Gastrocnemius medialis (tissue), 4 donors: ENCODE measurements around the gene PBXIP1. TPM values are rescaled to one million over a fixed set of nuclear protein-coding genes. Genes with fewer than 3 reads are reported as not detected.

Experiments
- ATAC-seq, 2 donors: fragments of 150-250 bp; one replicate each; pipeline ENCODE4 v1.9.1; 2016
- DNase-seq, 2 donors: peaks; one replicate each; pipeline ENCODE4 v3.0.0-alpha.2; 2019
- H3K27ac ChIP-seq, 4 donors: fragments of 200-600 bp; sonication (generic); 1 replicate in 1 of 4; 2 replicates in 3 of 4; pipeline ENCODE4 v1.5.1; 2016 to 2018; ENCODE audit warnings: mild to moderate bottlenecking in 2 of 4, moderate library complexity in 1 of 4
- H3K27me3 ChIP-seq, 3 donors: fragments of 200-600 bp; sonication (generic) in 2 of 3; 1 replicate in 1 of 3; 2 replicates in 2 of 3; pipeline versions ENCODE4 v1.5.1 to v1.6.0; 2016 to 2019; ENCODE audit warnings: mild to moderate bottlenecking in 1 of 3, moderate library complexity in 1 of 3
- H3K36me3 ChIP-seq, 2 donors: fragments of 200-600 bp; sonication (generic) in 1 of 2; one replicate each; pipeline ENCODE4 v1.5.1; 2017 to 2018
- H3K4me1 ChIP-seq, 2 donors: fragments of 200-600 bp; sonication (generic) in 1 of 2; one replicate each; pipeline ENCODE4 v1.5.1; 2016 to 2017; ENCODE audit warnings: mild to moderate bottlenecking in 2 of 2
- H3K4me3 ChIP-seq, 4 donors: fragments of 200-600 bp; sonication (generic) in 3 of 4; 1 replicate in 1 of 4; 2 replicates in 3 of 4; pipeline ENCODE4 v1.5.1; 2016 to 2019; ENCODE audit warnings: mild to moderate bottlenecking in 2 of 4
- H3K9me3 ChIP-seq, 3 donors: fragments of 200-600 bp; sonication (generic) in 2 of 3; 1 replicate in 1 of 3; 2 replicates in 2 of 3; pipeline ENCODE4 v1.5.1; 2016 to 2019
- POLR2A ChIP-seq, 2 donors: fragments of 450-650 bp; IDR thresholded peaks; one replicate each; pipeline ENCODE4 v1.6.1; 2017; ENCODE audit warnings: antibody characterized with exemption in 2 of 2, mild to moderate bottlenecking in 2 of 2, moderate library complexity in 2 of 2
- in situ Hi-C, 4 donors: fragments of 200-750 bp; cut with MboI; loops; one replicate each; pipeline versions ENCODE4 v1.15.0 to v1.8.0; 2017; ENCODE audit warnings: low sequenced_read_pairs in 4 of 4
- intact Hi-C: fragments of 100-400 bp; cut with DNase I; formaldehyde crosslinking; loops from one replicate; pipeline ENCODE4 v1.15.1; 2023; ENCODE audit warnings: low total_unique reads
- total RNA-seq, 4 donors: library from RNA; depleted of rRNA; stranded (reverse); fragments of >200 nt; gene quantifications; one replicate each; pipeline versions ENCODE4 v1.1.0 to v1.2.3, GENCODE V29; 2016
- TF ChIP-seq, protein P1 (sequence below), 5 experiments: fragments of 450-650 bp in 3 of 5; fragments of 200-600 bp in 2 of 5; sonication (generic) in 2 of 5; IDR thresholded peaks in 4 of 5; conservative IDR thresholded peaks in 1 of 5; 1 replicate in 4 of 5; 2 replicates in 1 of 5; pipeline ENCODE4 v1.5.1; 2016 to 2019; ENCODE audit warnings: antibody characterized with exemption in 5 of 5, mild to moderate bottlenecking in 3 of 5, moderate library complexity in 3 of 5

The PBXIP1 gene
- total RNA-seq, 4 donors from 2014 or later, result 126 to 171 (median 165) TPM

GRCh38 chr1:154964359-154964758 lies 8.5 kb upstream of the PBXIP1 start:
- peaks cover 22 to 24% of the 10 kb centered on the region in 2 donors for H3K4me1 ChIP-seq

GRCh38 chr1:154963643-154964042 lies 7.7 kb upstream of the PBXIP1 start:
- in situ Hi-C loops (loop anchor here in 3 of 4 donors (5.0 to 25.0 kb wide), 3 partner anchors 34 to 99 kb away; partner anchors contain the start of genes ADAM15 (in 1 of the 3) and EFNA4 (in 1 of the 3)), intact Hi-C loops (no loop called here)
- no peak overlapping the region for H3K4me3 ChIP-seq
- peaks cover 4 to 67% of the 10 kb centered on the region in 2 donors for H3K36me3 ChIP-seq
- H3K9me3 ChIP-seq, result no peaks in the 10 kb centered on the region
- DNase-seq (no peak), ATAC-seq (no peak)
- peak overlapping the region; percentile 94 to 100 (median 98) for H3K27ac ChIP-seq
- H3K4me1 ChIP-seq, result peaks cover 18 to 23% of the 10 kb centered on the region in 2 donors
- no peaks in the 10 kb centered on the region for H3K27me3 ChIP-seq
- TF ChIP-seq POLR2A (IDR thresholded peaks at IDR 0.05), result no peak
- TF ChIP-seq, protein P1, sequence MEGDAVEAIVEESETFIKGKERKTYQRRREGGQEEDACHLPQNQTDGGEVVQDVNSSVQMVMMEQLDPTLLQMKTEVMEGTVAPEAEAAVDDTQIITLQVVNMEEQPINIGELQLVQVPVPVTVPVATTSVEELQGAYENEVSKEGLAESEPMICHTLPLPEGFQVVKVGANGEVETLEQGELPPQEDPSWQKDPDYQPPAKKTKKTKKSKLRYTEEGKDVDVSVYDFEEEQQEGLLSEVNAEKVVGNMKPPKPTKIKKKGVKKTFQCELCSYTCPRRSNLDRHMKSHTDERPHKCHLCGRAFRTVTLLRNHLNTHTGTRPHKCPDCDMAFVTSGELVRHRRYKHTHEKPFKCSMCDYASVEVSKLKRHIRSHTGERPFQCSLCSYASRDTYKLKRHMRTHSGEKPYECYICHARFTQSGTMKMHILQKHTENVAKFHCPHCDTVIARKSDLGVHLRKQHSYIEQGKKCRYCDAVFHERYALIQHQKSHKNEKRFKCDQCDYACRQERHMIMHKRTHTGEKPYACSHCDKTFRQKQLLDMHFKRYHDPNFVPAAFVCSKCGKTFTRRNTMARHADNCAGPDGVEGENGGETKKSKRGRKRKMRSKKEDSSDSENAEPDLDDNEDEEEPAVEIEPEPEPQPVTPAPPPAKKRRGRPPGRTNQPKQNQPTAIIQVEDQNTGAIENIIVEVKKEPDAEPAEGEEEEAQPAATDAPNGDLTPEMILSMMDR (IDR thresholded peaks at IDR 0.05 in 4 of 5, conservative IDR thresholded peaks at IDR 0.05 in 1 of 5), result no peak

More at GRCh38 chr1:154964359-154964758, 8.5 kb upstream of the PBXIP1 start:
- H3K27ac ChIP-seq, result peak overlapping the region in 2 of 4 donors; percentile 32 to 100
- ATAC-seq, result no peak
- intact Hi-C loops (no loop called here), in situ Hi-C loops (loop anchor here in 3 of 4 donors (5.0 to 25.0 kb wide), 3 partner anchors 33 to 98 kb away; partner anchors contain the start of genes ADAM15 (in 1 of the 3) and EFNA4 (in 1 of the 3))
- H3K36me3 ChIP-seq, result peaks cover 4 to 59% of the 10 kb centered on the region in 2 donors
- no peaks in the 10 kb centered on the region for H3K27me3 ChIP-seq
- no peak for DNase-seq
- H3K9me3 ChIP-seq, result no peaks in the 10 kb centered on the region
- TF ChIP-seq, protein P1 (IDR thresholded peaks at IDR 0.05 in 4 of 5, conservative IDR thresholded peaks at IDR 0.05 in 1 of 5), result no peak
- TF ChIP-seq POLR2A (IDR thresholded peaks at IDR 0.05), result no peak
- H3K4me3 ChIP-seq, result no peak overlapping the region

- no peak for TF ChIP-seq POLR2A (IDR thresholded peaks at IDR 0.05)
- TF ChIP-seq, protein P1 (IDR thresholded peaks at IDR 0.05 in 4 of 5, conservative IDR thresholded peaks at IDR 0.05 in 1 of 5), result no peak
Observed at GRCh38 chr1:154962795-154963330, 7.0 kb upstream of the PBXIP1 start.

DNA sequence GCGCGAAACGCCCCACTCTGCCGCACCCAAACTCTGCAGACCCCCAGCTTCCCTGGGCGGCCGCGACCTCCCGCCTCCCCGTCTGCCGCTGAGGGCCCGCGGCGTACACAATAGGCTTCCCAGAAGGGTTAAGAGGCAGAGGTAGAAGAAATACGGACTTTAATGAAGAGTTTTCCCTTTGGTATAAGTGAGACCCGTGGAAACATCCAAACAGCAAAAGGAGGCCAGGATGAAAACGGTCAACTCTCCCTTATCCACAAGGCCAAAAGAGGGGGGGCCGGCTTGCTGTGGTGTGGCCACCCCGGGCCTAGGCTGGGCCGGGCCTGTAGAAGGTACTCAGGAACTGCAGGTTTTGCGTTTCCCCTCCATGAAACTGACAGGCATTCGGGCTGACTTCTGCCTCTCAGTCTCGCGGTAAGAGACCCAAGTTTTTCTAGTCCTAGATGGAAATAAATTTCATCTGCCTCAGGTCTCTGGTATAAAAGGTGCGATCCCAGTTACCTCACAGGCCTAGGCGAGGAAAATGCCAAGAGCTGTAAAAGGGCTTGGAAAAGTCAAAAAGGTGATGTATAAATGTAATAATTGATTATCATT lies 6.4 kb upstream of the PBXIP1 start:
- no peak for TF ChIP-seq POLR2A (IDR thresholded peaks at IDR 0.05)
- TF ChIP-seq, protein P1 (IDR thresholded peaks at IDR 0.05 in 4 of 5, conservative IDR thresholded peaks at IDR 0.05 in 1 of 5), result no peak
- ATAC-seq (peak; percentile 2 to 22), DNase-seq (no peak)
- H3K36me3 ChIP-seq, result peaks cover 4 to 56% of the 10 kb centered on the region in 2 donors
- no peaks in the 10 kb centered on the region for H3K9me3 ChIP-seq
- in situ Hi-C loops, result loop anchor here in 3 of 4 donors (5.0 to 25.0 kb wide), 3 partner anchors 35 to 100 kb away; partner anchors contain the start of genes ADAM15 (in 1 of the 3) and EFNA4 (in 1 of the 3)
- H3K27ac ChIP-seq, result peak overlapping the region; percentile 94 to 100 (median 98)
- no peaks in the 10 kb centered on the region for H3K27me3 ChIP-seq
- intact Hi-C loops, result loop anchor here (1.0 kb wide), 1 partner anchor 37 kb away; no protein-coding TSS in a partner anchor
- H3K4me3 ChIP-seq, result peak overlapping the region; percentile 78 to 95 (median 80)
- peaks cover 22 to 31% of the 10 kb centered on the region in 2 donors for H3K4me1 ChIP-seq

More at GRCh38 chr1:154962795-154963330, 7.0 kb upstream of the PBXIP1 start:
- ATAC-seq, result no peak
- Histone ChIP-seq H3K9me3 (no peaks in the 10 kb centered on the region), H3K27ac (peak overlapping the region; percentile 94 to 100 (median 98)), H3K4me1 (peaks cover 18 to 25% of the 10 kb centered on the region in 2 donors), H3K4me3 (peak overlapping the region; percentile 78 to 95 (median 80)), H3K36me3 (peaks cover 4 to 62% of the 10 kb centered on the region in 2 donors), H3K27me3 (no peaks in the 10 kb centered on the region)
- in situ Hi-C loops, result loop anchor here in 3 of 4 donors (5.0 to 25.0 kb wide), 3 partner anchors 34 to 99 kb away; partner anchors contain the start of genes ADAM15 (in 1 of the 3) and EFNA4 (in 1 of the 3)
- DNase-seq, result no peak
- intact Hi-C loops, result loop anchor here (1.0 kb wide), 1 partner anchor 36 kb away; no protein-coding TSS in a partner anchor
